Neural progenitor cell (in vitro differentiated cells): ENCODE results near the gene GAB2. TPM values are rescaled to one million over a fixed set of nuclear protein-coding genes. Genes with fewer than 3 reads are reported as not detected.
"Not testable (repeated sequence)": the region's sequence is repeated elsewhere in the genome, so short reads cannot be mapped to it uniquely, and the experiment has no call there.

Source experiments
- DNase-seq: peaks from one replicate; pipeline ENCODE4 v3.0.0-alpha.2; 2016; ENCODE audit warnings: low spot score
- H2AFZ ChIP-seq: fragments of 200-600 bp; sonication (generic); replicated peaks from 2 replicates; pipeline ENCODE4 v1.6.1; 2016; ENCODE audit warnings: antibody characterized with exemption
- H3F3A ChIP-seq: fragments of 200-600 bp; sonication (generic); 2 replicates; pipeline ENCODE4 v1.6.1; 2016; ENCODE audit warnings: antibody characterized with exemption, low read depth
- H3K27ac ChIP-seq: fragments of 200-600 bp; sonication (generic); 2 replicates; pipeline ENCODE4 v1.5.1; 2016; ENCODE audit warnings: mild to moderate bottlenecking
- H3K27me3 ChIP-seq: fragments of 200-600 bp; sonication (generic); 2 replicates; pipeline ENCODE4 v1.6.1; 2016; ENCODE audit warnings: mild to moderate bottlenecking, moderate library complexity
- H3K36me3 ChIP-seq: fragments of 200-600 bp; sonication (generic); 2 replicates; pipeline ENCODE4 v1.5.1; 2016
- H3K4me1 ChIP-seq: fragments of 200-600 bp; sonication (generic); 2 replicates; pipeline ENCODE4 v1.6.1; 2016; ENCODE audit warnings: mixed run types
- H3K4me2 ChIP-seq: fragments of 200-600 bp; sonication (generic); 2 replicates; pipeline ENCODE4 v1.6.1; 2016
- H3K4me3 ChIP-seq: fragments of 200-600 bp; sonication (generic); 2 replicates; pipeline ENCODE4 v1.5.1; 2016
- H3K79me2 ChIP-seq: fragments of 200-600 bp; sonication (generic); 2 replicates; pipeline ENCODE4 v1.6.1; 2016; ENCODE audit warnings: low read depth
- H3K9ac ChIP-seq: fragments of 200-600 bp; sonication (generic); 2 replicates; pipeline ENCODE4 v1.6.1; 2016
- H3K9me3 ChIP-seq: fragments of 200-600 bp; sonication (generic); 2 replicates; pipeline ENCODE4 v1.5.1; 2016; ENCODE audit warnings: low read depth
- H4K20me1 ChIP-seq: fragments of 200-600 bp; sonication (generic); 2 replicates; pipeline ENCODE4 v1.6.1; 2016; ENCODE audit warnings: low read depth
- H3K27ac Mint-ChIP-seq: 3 replicates; pipeline ENCODE4 v1.8.0; 2021; ENCODE audit warnings: mixed read lengths
- H3K27me3 Mint-ChIP-seq: 2 replicates; pipeline ENCODE4 v1.8.0; 2022; ENCODE audit warnings: low read depth, mild to moderate bottlenecking, inconsistent platforms, moderate library complexity, mixed read lengths; ENCODE audit not compliant: insufficient read depth
- H3K36me3 Mint-ChIP-seq: 3 replicates; pipeline ENCODE4 v1.8.0; 2021; ENCODE audit warnings: mixed read lengths
- H3K4me1 Mint-ChIP-seq: 3 replicates; pipeline ENCODE4 v1.8.0; 2021; ENCODE audit warnings: mixed read lengths
- H3K4me3 Mint-ChIP-seq: 3 replicates; pipeline ENCODE4 v1.8.0; 2021; ENCODE audit warnings: mild to moderate bottlenecking, moderate library complexity, mixed read lengths
- H3K9me3 Mint-ChIP-seq: 3 replicates; pipeline ENCODE4 v1.8.0; 2020; ENCODE audit warnings: mixed read lengths
- CTCF ChIP-seq: fragments of 200-600 bp; sonication (generic); IDR thresholded peaks from 2 replicates; pipeline ENCODE4 v1.5.1; 2017; ENCODE audit warnings: antibody characterized with exemption, mild to moderate bottlenecking
- EZH2 ChIP-seq: fragments of 200-600 bp; sonication (generic); IDR thresholded peaks from 2 replicates; pipeline ENCODE4 v1.6.1; 2017; ENCODE audit warnings: antibody characterized with exemption, mild to moderate bottlenecking, moderate library complexity
- EZH2phosphoT487 ChIP-seq: fragments of 200-600 bp; sonication (generic); IDR thresholded peaks from 2 replicates; pipeline ENCODE4 v1.6.1; 2017; ENCODE audit warnings: antibody characterized with exemption
- total RNA-seq: library from RNA; depleted of rRNA; stranded (reverse); fragments of >200 nt; gene quantifications from 2 replicates; pipeline ENCODE4 v1.2.3, GENCODE V29; 2015; ENCODE audit warnings: low replicate concordance

Gene GAB2
- total RNA-seq, 1 donor from 2014 or later, result 11.1 TPM

- no peak overlapping the region for H3K4me3 ChIP-seq
- DNase-seq, result no peak
- H3K9ac ChIP-seq, result no peak overlapping the region
- no peak overlapping the region for H2AFZ ChIP-seq
- no peaks in the 10 kb centered on the region for H3K9me3 Mint-ChIP-seq
- H3K79me2 ChIP-seq, result no peaks in the 10 kb centered on the region
- H3F3A ChIP-seq, result no peaks in the 10 kb centered on the region
- no peaks in the 10 kb centered on the region for H3K4me1 ChIP-seq
- H3K36me3 ChIP-seq, result no peaks in the 10 kb centered on the region
- no peaks in the 10 kb centered on the region for H4K20me1 ChIP-seq
- TF ChIP-seq CTCF (no peak), EZH2phosphoT487 (no peak), EZH2 (no peak)
- H3K4me2 ChIP-seq, result no peak overlapping the region
- H3K27ac Mint-ChIP-seq, result no peak overlapping the region
- H3K36me3 Mint-ChIP-seq, result peaks cover 28% of the 10 kb centered on the region
- peaks cover 2% of the 10 kb centered on the region for H3K27me3 Mint-ChIP-seq
- no peak overlapping the region for H3K4me3 Mint-ChIP-seq
- no peaks in the 10 kb centered on the region for H3K27me3 ChIP-seq
- no peaks in the 10 kb centered on the region for H3K4me1 Mint-ChIP-seq
- no peak overlapping the region for H3K27ac ChIP-seq
- H3K9me3 ChIP-seq, result no peaks in the 10 kb centered on the region
Observed at GRCh38 chr11:78224906-78225420, 192.7 kb downstream of the GAB2 start.

GRCh38 chr11:78224506-78224905, 193.1 kb downstream of the GAB2 start:
- Histone ChIP-seq H3K36me3 (no peaks in the 10 kb centered on the region), H3K79me2 (no peaks in the 10 kb centered on the region), H3F3A (no peaks in the 10 kb centered on the region), H3K9me3 (no peaks in the 10 kb centered on the region), H3K27ac (no peak overlapping the region), H3K27me3 (no peaks in the 10 kb centered on the region), H3K4me2 (no peak overlapping the region), H3K4me3 (no peak overlapping the region), H3K9ac (no peak overlapping the region), H3K4me1 (no peaks in the 10 kb centered on the region), H2AFZ (no peak overlapping the region), H4K20me1 (no peaks in the 10 kb centered on the region)
- Mint-ChIP-seq H3K4me3 (no peak overlapping the region), H3K27me3 (peaks cover 2% of the 10 kb centered on the region), H3K27ac (no peak overlapping the region), H3K36me3 (peaks cover 29% of the 10 kb centered on the region), H3K4me1 (no peaks in the 10 kb centered on the region), H3K9me3 (no peaks in the 10 kb centered on the region)
- DNase-seq, result no peak
- TF ChIP-seq EZH2 (no peak), EZH2phosphoT487 (no peak), CTCF (no peak)

DNA sequence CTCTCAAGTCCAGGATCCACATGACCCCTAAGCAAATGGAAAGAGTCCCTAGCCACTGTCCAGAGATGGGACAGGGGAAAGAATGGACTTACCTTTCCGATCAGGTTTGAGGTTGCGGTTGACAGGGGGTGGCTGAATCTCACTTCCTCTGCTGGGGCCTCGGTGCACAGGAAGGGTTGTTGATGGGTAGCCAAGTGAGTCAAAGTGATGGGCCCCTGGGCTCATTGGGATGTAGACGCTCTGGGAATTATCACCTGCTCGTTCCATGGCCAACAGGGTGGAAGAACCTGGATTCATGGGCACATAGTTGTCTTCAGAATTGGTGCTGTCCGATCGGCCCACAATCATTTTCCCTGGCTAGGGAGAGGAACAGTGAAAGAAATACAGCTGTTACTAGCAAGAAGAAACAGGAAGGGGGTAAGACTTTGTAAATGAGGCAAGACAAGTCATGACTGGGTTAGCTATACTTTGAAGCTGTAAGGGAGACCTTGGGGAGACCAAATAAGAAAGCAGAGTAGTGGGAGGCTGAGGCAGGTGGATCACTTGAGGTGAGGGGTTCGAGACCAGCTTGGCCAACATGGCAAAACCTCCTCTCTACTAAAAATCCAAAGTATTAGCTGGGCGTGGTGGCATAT, 194.2 kb downstream of the GAB2 start:
- Histone ChIP-seq H3F3A (no peaks in the 10 kb centered on the region), H3K4me3 (no peak overlapping the region), H2AFZ (no peak overlapping the region), H3K4me1 (no peaks in the 10 kb centered on the region), H3K9me3 (no peaks in the 10 kb centered on the region), H3K27me3 (no peaks in the 10 kb centered on the region), H3K36me3 (no peaks in the 10 kb centered on the region), H3K9ac (no peak overlapping the region), H3K4me2 (no peak overlapping the region), H3K27ac (no peak overlapping the region), H4K20me1 (no peaks in the 10 kb centered on the region), H3K79me2 (no peaks in the 10 kb centered on the region)
- no peaks in the 10 kb centered on the region for H3K9me3 Mint-ChIP-seq
- peaks cover 35% of the 10 kb centered on the region for H3K36me3 Mint-ChIP-seq
- no peak overlapping the region for H3K27ac Mint-ChIP-seq
- H3K27me3 Mint-ChIP-seq, result peaks cover 2% of the 10 kb centered on the region
- no peak for DNase-seq
- no peaks in the 10 kb centered on the region for H3K4me1 Mint-ChIP-seq
- H3K4me3 Mint-ChIP-seq, result no peak overlapping the region
- no peak for TF ChIP-seq CTCF
- TF ChIP-seq EZH2phosphoT487, result no peak
- no peak for TF ChIP-seq EZH2

DNA sequence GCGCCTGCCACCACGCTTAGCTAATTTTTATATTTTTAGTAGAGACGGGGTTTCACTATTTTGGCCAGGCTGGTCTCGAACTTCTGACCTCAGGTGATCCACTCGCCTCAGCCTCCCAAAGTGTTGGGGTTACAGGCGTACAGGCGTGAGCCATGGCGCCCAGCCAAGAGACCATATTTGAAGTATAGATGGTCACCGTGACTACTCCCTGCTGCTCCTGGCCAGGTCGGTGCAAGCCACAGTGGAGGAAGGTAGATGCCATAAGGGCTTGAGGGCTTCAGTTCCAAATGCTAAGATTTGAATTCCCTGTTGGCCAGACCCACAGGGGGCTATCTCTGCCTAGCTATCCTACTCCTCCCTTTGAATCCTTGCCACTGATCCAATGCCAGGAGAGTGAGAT, 194.9 kb downstream of the GAB2 start:
- not testable (repeated sequence) for H3K4me3 Mint-ChIP-seq, H3K4me3 ChIP-seq, H3K4me1 ChIP-seq, H4K20me1 ChIP-seq, DNase-seq, H3K79me2 ChIP-seq, H3K27ac ChIP-seq, H3K4me2 ChIP-seq, H3K4me1 Mint-ChIP-seq, H2AFZ ChIP-seq, H3K27me3 ChIP-seq, H3K36me3 ChIP-seq, H3F3A ChIP-seq, H3K27ac Mint-ChIP-seq, H3K9me3 ChIP-seq, H3K27me3 Mint-ChIP-seq, H3K9ac ChIP-seq, H3K9me3 Mint-ChIP-seq
- H3K36me3 Mint-ChIP-seq, result peaks cover 39% of the 10 kb centered on the region
